Measurements from ENCODE around the gene OSBPL10.

DNA sequence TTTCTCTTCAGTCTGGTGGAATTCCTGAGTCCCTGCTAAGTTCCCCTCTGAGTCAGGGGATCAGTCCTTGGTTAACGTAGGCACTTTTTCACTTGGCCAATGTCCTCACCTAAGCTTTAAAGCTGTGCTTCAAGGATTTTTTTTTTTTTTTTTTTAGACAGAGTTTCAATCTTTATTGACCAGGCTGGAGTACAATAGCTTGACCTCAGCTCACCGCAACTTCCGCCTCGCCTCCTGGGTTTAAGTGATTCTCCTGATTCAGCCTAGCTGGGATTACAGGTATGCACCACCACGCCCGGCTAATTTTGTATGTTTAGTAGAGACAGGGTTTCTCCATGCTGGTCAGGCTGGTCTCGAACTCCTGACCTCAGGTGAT is 228.0 kb downstream of the OSBPL10 start:
- no peak for TF ChIP-seq EP300 (IDR thresholded peaks at IDR 0.05)
- TF ChIP-seq POLR2A (IDR thresholded peaks at IDR 0.05) = no peak
- no peak for TF ChIP-seq CTCF (IDR thresholded peaks at IDR 0.05)
- TF ChIP-seq POLR2AphosphoS5 (IDR thresholded peaks at IDR 0.05) = no peak
